HG02798 (cell line): ENCODE measurements around the gene GHITM.
"Not testable (repeated sequence)": the region's sequence is repeated elsewhere in the genome, so short reads cannot be mapped to it uniquely, and the experiment has no call there.

Experiments used
- ATAC-seq: cut with Tn5 transposase; IDR thresholded peaks from one replicate; pipeline ENCODE4 v1.9.1; 2021; ENCODE audit warnings: mild to moderate bottlenecking; ENCODE audit not compliant: unreplicated experiment, poor library complexity

The GHITM gene

GRCh38 chr10:84172467-84173356 is 33.4 kb downstream of the GHITM start:
- ATAC-seq: peak; percentile 56

GRCh38 chr10:84173501-84173929 is 34.2 kb downstream of the GHITM start, which contains the start of gene GPR15LG:
Gene GPR15LG, plus strand, starts transcription at chr10:84173801. Its CDS starts 51 bp downstream, at chr10:84173852.
- peak; percentile 33 for ATAC-seq

- ATAC-seq: no peak
Observed at GRCh38 chr10:84175436-84175835, 36.1 kb downstream of the GHITM start.

- no peak for ATAC-seq
Observed at GRCh38 chr10:84176351-84176750, 37.0 kb downstream of the GHITM start.

- ATAC-seq: no peak
Observed at GRCh38 chr10:84176836-84177474, 37.6 kb downstream of the GHITM start.

- peak; percentile 46 for ATAC-seq
Observed at GRCh38 chr10:84177541-84178141, 38.3 kb downstream of the GHITM start.

- no peak for ATAC-seq
Observed at GRCh38 chr10:84178160-84178609, 38.9 kb downstream of the GHITM start.

- ATAC-seq: peak; percentile 92
Observed at GRCh38 chr10:84179059-84179710, 39.9 kb downstream of the GHITM start.

GRCh38 chr10:84180386-84180785 is 41.1 kb downstream of the GHITM start:
- ATAC-seq: not testable (repeated sequence)

GRCh38 chr10:84181631-84182030 is 42.3 kb downstream of the GHITM start:
- no peak for ATAC-seq

GRCh38 chr10:84184517-84184916 is 45.2 kb downstream of the GHITM start:
- peak; percentile 57 for ATAC-seq

- no peak for ATAC-seq
Observed at GRCh38 chr10:84185526-84186175, 46.3 kb downstream of the GHITM start.

- ATAC-seq: no peak
Observed at GRCh38 chr10:84188815-84189214, 49.5 kb downstream of the GHITM start.

GRCh38 chr10:84190621-84191020 is 51.3 kb downstream of the GHITM start:
- ATAC-seq: no peak

- no peak for ATAC-seq
Observed at GRCh38 chr10:84191106-84191505, 51.8 kb downstream of the GHITM start.

GRCh38 chr10:84193327-84193726 is 54.0 kb downstream of the GHITM start:
- no peak for ATAC-seq

- ATAC-seq: no peak
Observed at GRCh38 chr10:84193846-84194423, 54.6 kb downstream of the GHITM start.

- peak; percentile 87 for ATAC-seq
Observed at GRCh38 chr10:84194424-84195043, 55.2 kb downstream of the GHITM start, which contains the start of gene CDHR1. Gene CDHR1, plus strand, starts transcription at chr10:84194537. Its CDS starts 224 bp downstream, at chr10:84194761.
